Mesendoderm (in vitro differentiated cells): Measurements from ENCODE around the gene MUC6.

Experiments used
- DNase-seq: peaks from one replicate; pipeline ENCODE4 v3.0.0; 2013
- H2AK5ac ChIP-seq: 2 replicates; pipeline ENCODE4 v1.6.1; 2013; ENCODE audit warnings: low read length, inconsistent platforms
- H2BK120ac ChIP-seq: 2 replicates; pipeline ENCODE4 v1.6.1; 2013; ENCODE audit warnings: low read depth, mild to moderate bottlenecking, low read length, moderate library complexity, mixed read lengths
- H2BK15ac ChIP-seq: replicated peaks from 2 replicates; pipeline ENCODE4 v1.6.1; 2013; ENCODE audit warnings: low read depth, mild to moderate bottlenecking, moderate library complexity
- H2BK5ac ChIP-seq: 2 replicates; pipeline ENCODE4 v1.6.1; 2013; ENCODE audit warnings: low read length, inconsistent platforms
- H3K18ac ChIP-seq: 2 replicates; pipeline ENCODE4 v1.6.1; 2013; ENCODE audit warnings: mild to moderate bottlenecking, low read length, mixed read lengths
- H3K23ac ChIP-seq: one replicate; pipeline ENCODE4 v1.6.1; 2013; ENCODE audit warnings: low read length
- H3K27ac ChIP-seq: 2 replicates; pipeline ENCODE4 v1.5.1; 2013; ENCODE audit warnings: low read depth, mild to moderate bottlenecking, inconsistent platforms, low read length, moderate library complexity
- H3K27me3 ChIP-seq: 2 replicates; pipeline ENCODE4 v1.6.1; 2013; ENCODE audit warnings: low read length, control low read depth, mild to moderate bottlenecking, inconsistent platforms; ENCODE audit not compliant: insufficient read depth, poor library complexity
- H3K36me3 ChIP-seq: 2 replicates; pipeline ENCODE4 v1.6.1; 2013; ENCODE audit warnings: low read length, inconsistent platforms; ENCODE audit not compliant: control insufficient read depth, insufficient read depth
- H3K4ac ChIP-seq: one replicate; pipeline ENCODE4 v1.6.1; 2013; ENCODE audit warnings: low read depth, mild to moderate bottlenecking, low read length, moderate library complexity
- H3K4me1 ChIP-seq: 2 replicates; pipeline ENCODE4 v1.6.1; 2013; ENCODE audit warnings: low read depth, low read length, inconsistent platforms; ENCODE audit not compliant: control insufficient read depth
- H3K4me2 ChIP-seq: 2 replicates; pipeline ENCODE4 v1.6.1; 2013; ENCODE audit warnings: low read length
- H3K4me3 ChIP-seq: 2 replicates; pipeline ENCODE4 v1.5.1; 2013; ENCODE audit warnings: mild to moderate bottlenecking, low read length
- H3K56ac ChIP-seq: one replicate; pipeline ENCODE4 v1.6.1; 2013; ENCODE audit warnings: low read length
- H3K79me1 ChIP-seq: 2 replicates; pipeline ENCODE4 v1.6.1; 2013; ENCODE audit warnings: low read length, inconsistent platforms
- H3K79me2 ChIP-seq: 2 replicates; pipeline ENCODE4 v1.6.1; 2013; ENCODE audit warnings: mild to moderate bottlenecking, low read length; ENCODE audit not compliant: control insufficient read depth, insufficient read depth
- H3K9ac ChIP-seq: 2 replicates; pipeline ENCODE4 v1.6.1; 2013; ENCODE audit warnings: low read length, inconsistent platforms
- H4K5ac ChIP-seq: one replicate; pipeline ENCODE4 v1.6.1; 2013; ENCODE audit warnings: low read length
- H4K8ac ChIP-seq: one replicate; pipeline ENCODE4 v1.6.1; 2013; ENCODE audit warnings: low read depth, mild to moderate bottlenecking, control low read depth, low read length, moderate library complexity
- WGBS: extraction: QIAGEN DNeasy Blood & Tissue Kit; methylation state at CpG from one replicate; pipeline ENCODE4 v1.1.7; 2013; ENCODE audit warnings: low lambda C conversion rate, missing lambda C conversion rate; ENCODE audit not compliant: insufficient coverage; ENCODE audit errors: extremely low coverage; 5-methylcytosine and 5-hydroxymethylcytosine counted together

Gene MUC6

GRCh38 chr11:1047595-1048156 is 11.2 kb upstream of the MUC6 start:
- Histone ChIP-seq H2BK120ac (no peak overlapping the region), H3K4me2 (no peak overlapping the region), H2BK5ac (no peak overlapping the region), H3K4me3 (no peak overlapping the region), H3K79me1 (no peaks in the 10 kb centered on the region), H2AK5ac (no peak overlapping the region), H3K4me1 (no peaks in the 10 kb centered on the region), H4K5ac (no peak overlapping the region), H4K8ac (no peak overlapping the region), H3K56ac (no peak overlapping the region), H3K27me3 (no peaks in the 10 kb centered on the region), H3K23ac (no peak overlapping the region), H3K18ac (no peak overlapping the region), H3K4ac (no peak overlapping the region), H3K27ac (no peak overlapping the region), H3K9ac (no peak overlapping the region), H3K79me2 (no peaks in the 10 kb centered on the region), H2BK15ac (no peak overlapping the region), H3K36me3 (no peaks in the 10 kb centered on the region)
- no CpG with 5 or more reads among the region's 22 CpGs for WGBS
- no peak for DNase-seq

GRCh38 chr11:1044160-1044559 is 7.6 kb upstream of the MUC6 start:
- Histone ChIP-seq H4K8ac (no peak overlapping the region), H3K56ac (no peak overlapping the region), H2BK120ac (no peak overlapping the region), H3K79me1 (no peaks in the 10 kb centered on the region), H3K4me1 (no peaks in the 10 kb centered on the region), H2AK5ac (no peak overlapping the region), H3K27ac (no peak overlapping the region), H3K79me2 (no peaks in the 10 kb centered on the region), H2BK5ac (no peak overlapping the region), H3K4me3 (no peak overlapping the region), H4K5ac (no peak overlapping the region), H2BK15ac (no peak overlapping the region), H3K9ac (no peak overlapping the region), H3K4me2 (no peak overlapping the region), H3K36me3 (no peaks in the 10 kb centered on the region), H3K23ac (no peak overlapping the region), H3K18ac (no peak overlapping the region), H3K27me3 (no peaks in the 10 kb centered on the region), H3K4ac (no peak overlapping the region)
- no CpG with 5 or more reads among the region's 6 CpGs for WGBS
- no peak for DNase-seq

GRCh38 chr11:1043563-1044096 is 7.1 kb upstream of the MUC6 start:
- WGBS, result no CpG with 5 or more reads among the region's 20 CpGs
- no peaks in the 10 kb centered on the region for H3K79me1 ChIP-seq
- no peaks in the 10 kb centered on the region for H3K27me3 ChIP-seq
- no peak overlapping the region for H2BK15ac ChIP-seq
- no peaks in the 10 kb centered on the region for H3K4me1 ChIP-seq
- no peak overlapping the region for H2BK120ac ChIP-seq
- no peak overlapping the region for H3K4me3 ChIP-seq
- no peak overlapping the region for H3K4me2 ChIP-seq
- H4K8ac ChIP-seq, result no peak overlapping the region
- no peaks in the 10 kb centered on the region for H3K79me2 ChIP-seq
- no peak overlapping the region for H3K27ac ChIP-seq
- H2AK5ac ChIP-seq, result no peak overlapping the region
- no peak for DNase-seq
- no peak overlapping the region for H3K4ac ChIP-seq
- no peak overlapping the region for H3K23ac ChIP-seq
- H4K5ac ChIP-seq, result no peak overlapping the region
- no peak overlapping the region for H2BK5ac ChIP-seq
- no peak overlapping the region for H3K9ac ChIP-seq
- H3K36me3 ChIP-seq, result no peaks in the 10 kb centered on the region
- H3K56ac ChIP-seq, result no peak overlapping the region
- no peak overlapping the region for H3K18ac ChIP-seq

GRCh38 chr11:1042626-1043562 is 6.4 kb upstream of the MUC6 start:
- no peaks in the 10 kb centered on the region for H3K27me3 ChIP-seq
- no peak overlapping the region for H2BK15ac ChIP-seq
- no peak overlapping the region for H2BK120ac ChIP-seq
- H3K23ac ChIP-seq, result no peak overlapping the region
- no peak overlapping the region for H3K4me2 ChIP-seq
- H3K9ac ChIP-seq, result no peak overlapping the region
- no peak overlapping the region for H3K27ac ChIP-seq
- H2AK5ac ChIP-seq, result no peak overlapping the region
- DNase-seq, result no peak
- H3K4ac ChIP-seq, result no peak overlapping the region
- no peak overlapping the region for H3K18ac ChIP-seq
- H3K79me2 ChIP-seq, result no peaks in the 10 kb centered on the region
- no peak overlapping the region for H3K4me3 ChIP-seq
- H3K36me3 ChIP-seq, result no peaks in the 10 kb centered on the region
- WGBS, result no CpG with 5 or more reads among the region's 26 CpGs
- no peak overlapping the region for H4K5ac ChIP-seq
- no peaks in the 10 kb centered on the region for H3K4me1 ChIP-seq
- H3K79me1 ChIP-seq, result no peaks in the 10 kb centered on the region
- no peak overlapping the region for H3K56ac ChIP-seq
- H4K8ac ChIP-seq, result no peak overlapping the region
- no peak overlapping the region for H2BK5ac ChIP-seq

GRCh38 chr11:1041936-1042608 is 5.6 kb upstream of the MUC6 start:
- H3K79me2 ChIP-seq, result no peaks in the 10 kb centered on the region
- no peak overlapping the region for H3K23ac ChIP-seq
- no peak overlapping the region for H2BK120ac ChIP-seq
- H3K4me1 ChIP-seq, result no peaks in the 10 kb centered on the region
- no peak overlapping the region for H3K18ac ChIP-seq
- H3K27ac ChIP-seq, result no peak overlapping the region
- no peak for DNase-seq
- no peak overlapping the region for H3K4me3 ChIP-seq
- H3K56ac ChIP-seq, result no peak overlapping the region
- no peak overlapping the region for H3K9ac ChIP-seq
- H3K4me2 ChIP-seq, result no peak overlapping the region
- H2BK5ac ChIP-seq, result no peak overlapping the region
- H4K8ac ChIP-seq, result no peak overlapping the region
- H3K79me1 ChIP-seq, result no peaks in the 10 kb centered on the region
- no peaks in the 10 kb centered on the region for H3K36me3 ChIP-seq
- H3K27me3 ChIP-seq, result no peaks in the 10 kb centered on the region
- H2AK5ac ChIP-seq, result no peak overlapping the region
- WGBS, result no CpG with 5 or more reads among the region's 18 CpGs
- no peak overlapping the region for H2BK15ac ChIP-seq
- no peak overlapping the region for H3K4ac ChIP-seq
- H4K5ac ChIP-seq, result no peak overlapping the region
